Chondrocyte (in vitro differentiated cells): Measurements from ENCODE around the gene TBC1D16. TPM values are rescaled to one million over a fixed set of nuclear protein-coding genes. Genes with fewer than 3 reads are reported as not detected.

Experiments used
- DNase-seq: peaks from one replicate; pipeline ENCODE4 v3.0.0; 2021; ENCODE audit warnings: mixed read lengths, low spot score
- H3K27ac Mint-ChIP-seq: one replicate; pipeline ENCODE4 v1.8.0; 2021; ENCODE audit warnings: mild to moderate bottlenecking, moderate library complexity, mixed read lengths; ENCODE audit not compliant: unreplicated experiment
- H3K27me3 Mint-ChIP-seq: 2 replicates; pipeline ENCODE4 v1.8.0; 2021; ENCODE audit warnings: low read depth, mixed read lengths
- H3K36me3 Mint-ChIP-seq: 2 replicates; pipeline ENCODE4 v1.8.0; 2021; ENCODE audit warnings: low read depth, mixed read lengths
- H3K4me1 Mint-ChIP-seq: 2 replicates; pipeline ENCODE4 v1.8.0; 2021; ENCODE audit warnings: low read depth, mild to moderate bottlenecking, mixed read lengths
- H3K4me3 Mint-ChIP-seq: one replicate; pipeline ENCODE4 v1.8.0; 2021; ENCODE audit warnings: mild to moderate bottlenecking, moderate library complexity, mixed read lengths; ENCODE audit not compliant: unreplicated experiment
- H3K9me3 Mint-ChIP-seq: 2 replicates; pipeline ENCODE4 v1.8.0; 2021; ENCODE audit warnings: low read depth, mixed read lengths
- total RNA-seq: library from RNA; stranded (reverse); gene quantifications from 3 replicates; pipeline ENCODE4 v1.2.1, GENCODE V29; 2021
- TF ChIP-seq, protein P1 (sequence below): fragments of 200-600 bp; sonication (generic); IDR thresholded peaks from 2 replicates; pipeline ENCODE4 v1.5.0; 2021; ENCODE audit warnings: antibody characterized with exemption, mild to moderate bottlenecking, moderate library complexity

The TBC1D16 gene
- total RNA-seq, 1 donor from 2014 or later = 51.4 TPM

DNA sequence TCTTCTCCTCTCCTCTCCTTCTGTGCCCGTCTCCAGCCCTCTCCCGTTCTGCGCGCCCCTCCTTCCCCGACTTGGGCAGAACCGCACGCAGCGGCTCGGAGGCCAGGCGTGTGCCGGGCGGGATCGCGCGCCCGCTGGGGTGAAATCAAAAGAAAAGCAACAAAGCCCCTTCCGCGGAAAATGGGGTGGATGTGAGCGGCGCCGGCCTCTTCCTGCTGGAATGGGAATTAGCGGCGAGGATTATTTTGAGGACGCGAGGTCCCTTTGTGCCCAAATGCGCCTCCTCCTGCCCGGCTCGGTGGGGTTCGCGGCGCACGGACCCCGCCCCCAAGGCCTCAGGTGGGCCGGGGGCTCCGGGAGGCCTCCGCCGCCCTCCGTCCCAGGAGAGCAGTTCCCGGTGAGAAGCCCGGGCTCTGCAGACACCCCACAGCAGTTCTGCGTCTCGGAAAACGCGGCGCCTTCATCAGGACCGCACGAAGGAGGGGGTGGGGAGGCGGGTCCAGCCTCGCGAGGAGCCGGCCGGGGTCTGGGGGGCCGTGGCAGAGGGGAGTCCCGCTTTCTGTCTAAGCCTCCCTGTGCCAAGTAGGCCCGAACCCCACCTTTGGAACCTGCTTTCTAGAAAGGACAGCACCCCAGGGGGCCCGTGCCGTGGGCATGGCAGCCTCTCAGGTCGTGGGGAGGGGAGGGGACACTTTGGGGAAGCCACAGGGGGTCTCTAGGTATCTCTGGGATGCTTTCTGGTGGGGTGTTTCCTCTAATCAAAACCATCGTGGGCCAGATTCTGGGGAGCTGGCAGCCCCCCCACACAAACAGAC lies 105.4 kb downstream of the TBC1D16 start:
- Mint-ChIP-seq H3K4me3 (peak overlapping the region; percentile 36), H3K27me3 (peaks cover 8% of the 10 kb centered on the region), H3K36me3 (no peaks in the 10 kb centered on the region), H3K9me3 (no peaks in the 10 kb centered on the region), H3K27ac (no peak overlapping the region), H3K4me1 (peaks cover 21% of the 10 kb centered on the region)
- no peak for DNase-seq
- TF ChIP-seq, protein P1, sequence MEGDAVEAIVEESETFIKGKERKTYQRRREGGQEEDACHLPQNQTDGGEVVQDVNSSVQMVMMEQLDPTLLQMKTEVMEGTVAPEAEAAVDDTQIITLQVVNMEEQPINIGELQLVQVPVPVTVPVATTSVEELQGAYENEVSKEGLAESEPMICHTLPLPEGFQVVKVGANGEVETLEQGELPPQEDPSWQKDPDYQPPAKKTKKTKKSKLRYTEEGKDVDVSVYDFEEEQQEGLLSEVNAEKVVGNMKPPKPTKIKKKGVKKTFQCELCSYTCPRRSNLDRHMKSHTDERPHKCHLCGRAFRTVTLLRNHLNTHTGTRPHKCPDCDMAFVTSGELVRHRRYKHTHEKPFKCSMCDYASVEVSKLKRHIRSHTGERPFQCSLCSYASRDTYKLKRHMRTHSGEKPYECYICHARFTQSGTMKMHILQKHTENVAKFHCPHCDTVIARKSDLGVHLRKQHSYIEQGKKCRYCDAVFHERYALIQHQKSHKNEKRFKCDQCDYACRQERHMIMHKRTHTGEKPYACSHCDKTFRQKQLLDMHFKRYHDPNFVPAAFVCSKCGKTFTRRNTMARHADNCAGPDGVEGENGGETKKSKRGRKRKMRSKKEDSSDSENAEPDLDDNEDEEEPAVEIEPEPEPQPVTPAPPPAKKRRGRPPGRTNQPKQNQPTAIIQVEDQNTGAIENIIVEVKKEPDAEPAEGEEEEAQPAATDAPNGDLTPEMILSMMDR = no peak

DNA sequence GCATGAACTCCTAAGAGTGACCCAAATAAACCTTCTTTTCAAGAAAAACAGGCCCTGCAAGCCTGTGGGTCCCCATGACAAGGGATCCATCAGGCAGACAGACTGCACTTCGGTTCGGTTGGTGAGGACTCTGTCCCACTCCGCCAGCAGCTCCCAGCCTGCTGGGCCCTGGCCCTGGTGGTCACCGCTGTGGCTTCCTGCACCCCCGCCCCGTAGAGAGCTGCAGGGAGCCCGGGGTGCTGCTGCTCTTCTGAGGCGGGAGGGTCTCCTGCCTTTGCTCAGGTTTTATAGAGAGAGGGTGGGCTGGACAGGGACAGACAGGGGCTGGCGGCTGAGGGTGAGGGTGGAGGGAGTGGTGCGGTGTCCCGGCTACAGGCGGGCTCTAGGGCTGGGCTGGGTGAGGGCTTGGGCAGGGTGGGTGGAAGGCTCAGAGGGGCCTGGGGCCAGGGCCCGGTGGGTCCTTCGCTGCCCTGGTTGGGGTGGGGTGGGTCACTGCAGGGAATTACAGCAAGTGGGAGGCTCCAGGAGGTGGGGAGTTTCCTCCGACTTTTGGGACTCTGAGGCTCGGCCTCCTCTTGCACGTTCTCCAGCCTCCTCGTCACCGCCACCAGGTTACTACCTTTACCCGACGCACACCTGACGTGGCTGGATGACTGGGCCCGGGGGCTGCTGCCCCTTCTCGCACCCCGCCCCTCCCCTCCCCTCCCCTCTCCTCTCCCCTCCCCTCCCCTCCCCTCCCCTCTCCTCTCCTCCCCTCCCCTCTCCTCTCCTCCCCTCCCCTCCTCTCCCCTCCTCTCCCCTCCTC lies 106.2 kb downstream of the TBC1D16 start:
- Mint-ChIP-seq H3K4me3 (no peak overlapping the region), H3K4me1 (peaks cover 26% of the 10 kb centered on the region), H3K27ac (no peak overlapping the region), H3K36me3 (no peaks in the 10 kb centered on the region), H3K9me3 (no peaks in the 10 kb centered on the region), H3K27me3 (peaks cover 8% of the 10 kb centered on the region)
- TF ChIP-seq, protein P1 = no peak
- DNase-seq = no peak

DNA sequence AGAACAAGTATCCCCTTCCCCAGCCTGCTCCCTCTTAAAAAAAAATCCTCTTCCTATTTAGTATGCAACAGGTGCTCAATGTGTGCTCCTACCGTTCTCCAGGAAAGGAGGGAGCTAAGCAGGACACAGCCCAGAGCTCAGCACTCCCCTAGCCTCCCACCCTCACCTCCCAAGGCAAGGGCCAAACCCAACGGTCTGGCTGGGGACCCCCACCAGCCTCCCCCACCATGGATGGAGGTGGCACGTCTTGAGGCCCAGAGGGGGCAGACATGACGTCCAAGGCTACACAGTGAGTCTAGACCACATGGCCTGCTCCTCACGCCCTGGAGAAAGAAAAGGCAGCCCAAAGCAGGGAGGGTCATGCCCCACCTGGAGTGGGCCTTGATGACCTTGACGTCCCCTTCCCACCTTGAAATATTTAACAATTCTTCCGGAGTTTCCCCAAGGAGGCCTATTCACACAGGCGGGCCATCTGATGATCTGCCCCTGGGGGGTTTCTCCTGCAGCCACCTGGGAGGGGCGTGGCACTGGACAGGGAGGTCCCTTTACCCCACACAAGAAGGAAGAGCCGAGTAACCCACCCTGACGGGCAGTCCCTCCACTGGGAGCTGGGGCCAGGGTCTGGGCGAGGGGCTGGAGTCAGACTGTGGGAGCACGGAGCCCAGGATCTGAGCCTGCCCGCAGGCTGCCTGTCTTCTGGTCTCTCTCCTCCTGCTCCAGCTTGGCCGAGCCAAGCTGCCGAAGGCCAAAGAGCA lies 107.0 kb downstream of the TBC1D16 start:
- DNase-seq = no peak
- no peak overlapping the region for H3K4me3 Mint-ChIP-seq
- H3K27me3 Mint-ChIP-seq = peaks cover 8% of the 10 kb centered on the region
- no peaks in the 10 kb centered on the region for H3K9me3 Mint-ChIP-seq
- no peaks in the 10 kb centered on the region for H3K36me3 Mint-ChIP-seq
- peaks cover 18% of the 10 kb centered on the region for H3K4me1 Mint-ChIP-seq
- no peak overlapping the region for H3K27ac Mint-ChIP-seq
- TF ChIP-seq, protein P1 = no peak

DNA sequence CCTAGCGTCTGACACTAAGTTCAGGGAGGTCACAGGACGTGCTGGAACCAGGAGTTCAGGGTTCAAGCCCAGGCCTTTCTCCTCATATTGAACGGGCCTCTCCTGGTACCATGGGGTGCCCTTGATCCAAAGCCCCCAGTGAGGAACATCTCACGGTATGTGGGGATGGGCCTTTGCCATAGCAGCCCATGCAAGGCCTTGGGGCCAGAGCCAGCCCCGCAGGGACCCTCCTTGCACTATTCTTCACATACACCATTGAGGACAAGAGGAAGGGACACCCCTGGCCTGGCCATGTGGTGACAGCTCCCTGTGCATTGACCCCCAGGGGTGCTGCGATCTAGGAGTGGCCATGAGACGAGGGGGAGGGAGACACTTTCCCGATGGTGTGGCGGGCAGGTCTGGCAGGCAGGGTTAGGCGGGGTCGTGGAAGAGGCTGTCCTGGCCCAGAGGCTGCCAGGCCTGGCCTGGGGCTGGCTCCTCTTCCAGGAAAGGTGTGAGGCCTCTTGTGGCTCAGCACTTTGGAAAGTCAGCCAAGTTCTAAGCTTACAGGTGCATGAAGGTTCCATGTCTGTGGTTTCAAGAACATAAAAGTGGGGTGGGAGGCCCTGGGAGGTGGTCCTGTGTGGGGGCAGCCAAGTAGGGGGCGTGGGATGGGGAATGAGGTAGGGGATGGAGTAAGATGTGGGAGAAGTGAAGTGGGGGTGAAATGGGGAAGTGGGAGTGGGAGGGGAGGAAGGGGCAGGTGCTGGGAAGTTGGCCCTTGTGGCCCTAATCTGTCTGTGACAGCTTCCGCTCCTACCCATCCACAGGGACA lies 107.8 kb downstream of the TBC1D16 start:
- peaks cover 17% of the 10 kb centered on the region for H3K4me1 Mint-ChIP-seq
- no peak for DNase-seq
- H3K36me3 Mint-ChIP-seq = no peaks in the 10 kb centered on the region
- no peaks in the 10 kb centered on the region for H3K9me3 Mint-ChIP-seq
- no peak overlapping the region for H3K27ac Mint-ChIP-seq
- TF ChIP-seq, protein P1 = no peak
- H3K4me3 Mint-ChIP-seq = no peak overlapping the region
- H3K27me3 Mint-ChIP-seq = peaks cover 8% of the 10 kb centered on the region
